Right kidney (tissue), 1 donor: ENCODE measurements around the gene VCP.
"Not testable (repeated sequence)": the region's sequence is repeated elsewhere in the genome, so short reads cannot be mapped to it uniquely, and the experiment has no call there.

Source experiments
- DNase-seq: peaks from one replicate; pipeline ENCODE4 v3.0.0-alpha.2; 2016

VCP gene

DNA sequence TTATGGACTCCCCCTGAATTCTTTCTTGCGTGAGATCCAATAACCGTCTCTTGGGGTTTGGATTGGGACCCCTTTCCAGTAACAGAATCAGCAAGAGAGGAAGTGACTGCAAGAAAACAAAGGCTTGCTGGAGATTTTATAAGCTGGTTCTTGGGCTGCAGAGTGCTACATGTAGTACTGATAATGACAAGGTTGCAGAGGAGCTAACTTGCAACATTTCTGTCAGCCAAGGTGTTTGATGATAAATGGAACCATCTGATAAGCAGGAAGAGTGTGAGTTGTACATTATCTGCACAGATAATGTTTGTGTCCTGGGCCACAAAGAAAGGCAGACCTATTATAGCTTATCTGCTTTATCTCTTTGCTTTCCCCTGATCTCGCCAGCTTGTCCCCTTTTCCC, 45.8 kb downstream of the VCP start:
- DNase-seq = no peak

DNA sequence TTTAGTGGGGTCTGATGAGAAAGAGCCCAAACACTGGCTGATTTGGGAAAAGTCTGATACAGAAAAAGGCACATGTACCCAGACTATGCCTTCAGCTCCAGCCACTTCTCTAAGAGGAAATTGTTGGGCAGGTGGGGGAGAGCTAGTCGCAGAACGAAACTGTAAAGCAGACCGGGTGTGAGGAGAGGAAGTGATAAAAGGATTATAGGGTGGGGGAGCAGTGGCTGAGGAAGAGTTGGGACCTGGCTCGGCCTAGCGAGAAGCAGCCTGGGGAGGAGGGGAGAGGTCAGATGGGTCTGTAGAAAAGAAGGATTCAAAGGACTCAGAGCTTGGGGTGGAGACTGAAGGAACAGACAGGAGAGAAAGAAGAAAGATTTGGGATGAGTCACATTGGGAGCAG, 49.0 kb downstream of the VCP start:
- DNase-seq = not testable (repeated sequence)

- no peak for DNase-seq
These were observed 57.9 kb downstream of the VCP start for GRCh38 chr9:35014517-35014916.

DNA sequence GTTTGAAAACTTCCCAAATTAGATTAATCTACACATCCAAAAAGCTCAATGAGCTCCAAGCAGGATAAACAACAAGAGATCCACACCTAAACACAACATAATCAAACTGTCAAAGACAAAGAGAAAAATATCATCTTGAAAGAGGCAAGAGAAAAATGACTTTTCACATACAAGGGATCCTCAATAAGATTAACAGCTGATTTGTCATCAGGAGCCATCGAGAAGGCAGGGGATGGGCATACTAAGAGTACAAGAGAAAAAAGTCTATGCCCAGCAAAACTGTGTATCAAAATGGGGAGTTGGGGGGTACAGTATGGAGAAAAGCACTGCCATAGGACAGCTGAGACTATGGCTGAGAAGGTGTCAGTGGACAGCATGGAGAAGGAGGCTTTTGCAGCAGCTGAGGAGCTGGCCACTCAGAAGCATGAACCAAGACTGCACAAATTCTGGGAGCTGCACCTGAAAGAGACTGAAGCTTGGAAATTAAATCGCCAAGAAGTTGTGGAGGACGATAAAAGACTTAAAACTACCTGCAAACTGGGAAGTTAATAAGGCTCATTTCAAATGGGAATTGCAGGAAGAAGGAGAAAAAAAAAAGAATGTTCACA, 62.0 kb downstream of the VCP start:
- DNase-seq = no peak
